Measurements from ENCODE around the gene C1orf21.
"Not testable (repeated sequence)": the region's sequence is repeated elsewhere in the genome, so short reads cannot be mapped to it uniquely, and the experiment has no call there.

The C1orf21 gene

GRCh38 chr1:184386312-184387068, at the start of gene C1orf21:
TSS of gene C1orf21 (plus strand) at chr1:184387029. CDS start at chr1:184477510, 90,481 bp downstream.
- peak; percentile 46 to 77 (median 46) for DNase-seq (ENCODE audit: low read depth in 3 of 3)

- DNase-seq (ENCODE audit: low read depth in 3 of 3): not testable (repeated sequence)
Measured at GRCh38 chr1:184337865-184338264, 49.0 kb upstream of the C1orf21 start.

GRCh38 chr1:184340984-184341383, 45.8 kb upstream of the C1orf21 start:
- DNase-seq (ENCODE audit: low read depth in 3 of 3): no peak

- no peak for DNase-seq (ENCODE audit: low read depth in 3 of 3)
Measured at GRCh38 chr1:184350573-184350972, 36.3 kb upstream of the C1orf21 start.

- no peak for DNase-seq (ENCODE audit: low read depth in 3 of 3)
Measured at GRCh38 chr1:184351416-184351975, 35.3 kb upstream of the C1orf21 start.

- no peak for DNase-seq (ENCODE audit: low read depth in 3 of 3)
Measured at GRCh38 chr1:184352776-184353175, 34.1 kb upstream of the C1orf21 start.

- no peak for DNase-seq (ENCODE audit: low read depth in 3 of 3)
Measured at GRCh38 chr1:184354719-184355118, 32.1 kb upstream of the C1orf21 start.

- DNase-seq (ENCODE audit: low read depth in 3 of 3): no peak
Measured at GRCh38 chr1:184356891-184357290, 29.9 kb upstream of the C1orf21 start.

- no peak for DNase-seq (ENCODE audit: low read depth in 3 of 3)
Measured at GRCh38 chr1:184358256-184358655, 28.6 kb upstream of the C1orf21 start.

GRCh38 chr1:184359909-184360308, 26.9 kb upstream of the C1orf21 start:
- no peak for DNase-seq (ENCODE audit: low read depth in 3 of 3)

GRCh38 chr1:184362876-184363275, 24.0 kb upstream of the C1orf21 start:
- DNase-seq (ENCODE audit: low read depth in 3 of 3): no peak

- no peak for DNase-seq (ENCODE audit: low read depth in 3 of 3)
Measured at GRCh38 chr1:184365699-184366098, 21.1 kb upstream of the C1orf21 start.

GRCh38 chr1:184366997-184367396, 19.8 kb upstream of the C1orf21 start:
- no peak for DNase-seq (ENCODE audit: low read depth in 3 of 3)

GRCh38 chr1:184367427-184368038, 19.3 kb upstream of the C1orf21 start:
- no peak for DNase-seq (ENCODE audit: low read depth in 3 of 3)

- no peak for DNase-seq (ENCODE audit: low read depth in 3 of 3)
Measured at GRCh38 chr1:184368354-184368753, 18.5 kb upstream of the C1orf21 start.

- DNase-seq (ENCODE audit: low read depth in 3 of 3): no peak
Measured at GRCh38 chr1:184370850-184371249, 16.0 kb upstream of the C1orf21 start.

GRCh38 chr1:184373155-184373554, 13.7 kb upstream of the C1orf21 start:
- no peak for DNase-seq (ENCODE audit: low read depth in 3 of 3)

GRCh38 chr1:184376369-184376768, 10.5 kb upstream of the C1orf21 start:
- DNase-seq (ENCODE audit: low read depth in 3 of 3): no peak

- DNase-seq (ENCODE audit: low read depth in 3 of 3): no peak
Measured at GRCh38 chr1:184379111-184379752, 7.6 kb upstream of the C1orf21 start.

- no peak for DNase-seq (ENCODE audit: low read depth in 3 of 3)
Measured at GRCh38 chr1:184380468-184380867, 6.4 kb upstream of the C1orf21 start.

- DNase-seq (ENCODE audit: low read depth in 3 of 3): no peak
Measured at GRCh38 chr1:184383772-184384323, 3.0 kb upstream of the C1orf21 start.

GRCh38 chr1:184385865-184386311, 941 bp upstream of the C1orf21 start:
- no peak for DNase-seq (ENCODE audit: low read depth in 3 of 3)

Measured in stimulated activated CD4-positive, alpha-beta T cell treated with anti-CD3 and anti-CD28 coated beads, TNF-alpha, amount 100 ng/mL, for 48 hours (primary cell).